ENCODE results near the gene CPNE7.
"Not testable (repeated sequence)": the region's sequence is repeated elsewhere in the genome, so short reads cannot be mapped to it uniquely, and the experiment has no call there.

CPNE7 gene

DNA sequence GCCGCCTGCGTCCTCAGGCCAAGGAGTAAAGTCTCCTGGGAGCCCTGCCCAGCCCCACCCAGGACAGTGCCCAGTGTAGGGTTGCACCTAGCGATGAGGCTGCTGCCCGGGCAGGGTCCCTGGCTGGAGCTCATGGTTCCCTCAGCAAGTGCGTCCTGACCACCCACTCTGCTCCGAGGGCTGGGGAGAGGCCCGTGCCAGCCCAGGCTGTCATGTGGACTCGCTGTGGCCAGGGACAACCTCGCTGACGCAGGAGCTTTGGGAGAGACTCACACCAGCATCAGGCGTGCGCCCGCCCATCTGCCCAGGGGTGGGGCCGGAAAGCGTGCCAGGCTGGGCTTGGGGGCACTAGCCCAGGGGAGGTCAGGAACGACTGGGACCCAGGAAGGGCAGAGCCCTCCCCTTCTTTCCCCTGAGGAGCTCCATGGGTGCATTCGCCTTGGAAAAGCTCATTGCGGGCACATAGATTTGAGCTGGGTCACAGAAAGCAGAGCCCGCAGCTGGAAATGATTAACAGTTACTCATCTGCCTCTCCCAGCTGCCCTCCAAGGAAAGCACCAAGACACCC is 57.6 kb downstream of the CPNE7 start:
- Mint-ChIP-seq H3K4me3 (no peak overlapping the region), H3K36me3 (ENCODE audit: low read depth) (no peaks in the 10 kb centered on the region), H3K9me3 (no peaks in the 10 kb centered on the region), H3K27me3 (ENCODE audit: low read depth) (peaks cover 32% of the 10 kb centered on the region), H3K4me1 (no peaks in the 10 kb centered on the region), H3K27ac (no peak overlapping the region)
- TF ChIP-seq, protein P1, sequence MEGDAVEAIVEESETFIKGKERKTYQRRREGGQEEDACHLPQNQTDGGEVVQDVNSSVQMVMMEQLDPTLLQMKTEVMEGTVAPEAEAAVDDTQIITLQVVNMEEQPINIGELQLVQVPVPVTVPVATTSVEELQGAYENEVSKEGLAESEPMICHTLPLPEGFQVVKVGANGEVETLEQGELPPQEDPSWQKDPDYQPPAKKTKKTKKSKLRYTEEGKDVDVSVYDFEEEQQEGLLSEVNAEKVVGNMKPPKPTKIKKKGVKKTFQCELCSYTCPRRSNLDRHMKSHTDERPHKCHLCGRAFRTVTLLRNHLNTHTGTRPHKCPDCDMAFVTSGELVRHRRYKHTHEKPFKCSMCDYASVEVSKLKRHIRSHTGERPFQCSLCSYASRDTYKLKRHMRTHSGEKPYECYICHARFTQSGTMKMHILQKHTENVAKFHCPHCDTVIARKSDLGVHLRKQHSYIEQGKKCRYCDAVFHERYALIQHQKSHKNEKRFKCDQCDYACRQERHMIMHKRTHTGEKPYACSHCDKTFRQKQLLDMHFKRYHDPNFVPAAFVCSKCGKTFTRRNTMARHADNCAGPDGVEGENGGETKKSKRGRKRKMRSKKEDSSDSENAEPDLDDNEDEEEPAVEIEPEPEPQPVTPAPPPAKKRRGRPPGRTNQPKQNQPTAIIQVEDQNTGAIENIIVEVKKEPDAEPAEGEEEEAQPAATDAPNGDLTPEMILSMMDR (IDR thresholded peaks at IDR 0.05; ENCODE audit: unreplicated experiment in 3 of 3): no peak

DNA sequence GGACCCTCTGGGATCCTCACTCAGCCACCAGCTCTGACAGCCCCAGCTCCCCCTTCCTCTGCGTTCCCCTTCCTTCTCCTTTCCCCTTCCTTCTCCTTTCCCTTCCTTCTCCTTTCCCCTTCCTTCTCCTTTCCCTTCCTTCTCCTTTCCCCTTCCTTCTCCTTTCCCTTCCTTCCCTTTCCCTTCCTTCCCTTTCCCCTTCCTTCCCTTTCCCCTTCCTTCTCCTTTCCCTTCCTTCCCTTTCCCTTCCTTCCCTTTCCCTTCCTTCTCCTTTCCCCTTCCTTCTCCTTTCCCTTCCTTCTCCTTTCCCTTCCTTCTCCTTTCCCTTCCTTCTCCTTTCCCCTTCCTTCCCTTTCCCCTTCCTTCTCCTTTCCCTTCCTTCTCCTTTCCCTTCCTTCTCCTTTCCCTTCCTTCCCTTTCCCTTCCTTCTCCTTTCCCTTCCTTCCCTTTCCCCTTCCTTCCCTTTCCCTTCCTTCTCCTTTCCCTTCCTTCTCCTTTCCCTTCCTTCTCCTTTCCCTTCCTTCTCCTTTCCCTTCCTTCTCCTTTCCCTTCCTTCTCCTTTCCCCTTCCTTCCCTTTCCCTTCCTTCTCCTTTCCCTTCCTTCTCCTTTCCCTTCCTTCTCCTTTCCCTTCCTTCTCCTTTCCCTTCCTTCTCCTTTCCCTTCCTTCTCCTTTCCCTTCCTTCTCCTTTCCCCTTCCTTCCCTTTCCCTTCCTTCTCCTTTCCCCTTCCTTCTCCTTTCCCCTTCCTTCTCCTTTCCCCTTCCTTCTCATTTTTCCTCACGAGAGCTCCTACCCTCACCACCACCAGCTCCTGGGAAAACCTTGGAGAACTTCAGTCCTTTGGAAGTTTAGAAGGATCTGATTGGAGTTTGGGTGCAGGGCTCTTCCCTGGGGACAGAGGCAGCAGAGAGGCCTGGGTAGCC is 59.2 kb downstream of the CPNE7 start:
- H3K36me3 Mint-ChIP-seq (ENCODE audit: low read depth); H3K27ac Mint-ChIP-seq; H3K4me3 Mint-ChIP-seq; H3K9me3 Mint-ChIP-seq; H3K4me1 Mint-ChIP-seq: not testable (repeated sequence)
- H3K27me3 Mint-ChIP-seq (ENCODE audit: low read depth): peaks cover 27% of the 10 kb centered on the region

DNA sequence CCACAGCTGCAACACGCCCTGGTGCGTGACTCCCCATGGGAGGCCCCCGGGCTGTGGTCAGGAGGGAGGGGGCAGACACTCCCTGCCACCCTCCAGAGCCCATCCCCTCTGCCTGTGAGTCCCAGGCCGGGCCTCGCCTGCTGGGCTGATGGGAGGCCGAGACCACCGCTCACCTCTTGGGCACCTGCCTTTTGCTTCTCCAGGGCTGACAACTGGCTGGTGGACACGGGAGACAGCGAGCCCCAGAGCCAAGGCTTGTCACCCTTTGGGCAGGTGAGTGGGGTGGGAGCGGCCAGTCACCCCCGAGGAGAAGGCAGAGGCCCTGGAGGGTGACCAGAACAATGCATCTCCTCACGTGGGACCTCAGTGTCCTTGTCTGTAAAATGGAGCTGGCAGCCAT is 61.1 kb downstream of the CPNE7 start:
- H3K4me3 Mint-ChIP-seq: no peak overlapping the region
- H3K27me3 Mint-ChIP-seq (ENCODE audit: low read depth): peaks cover 22% of the 10 kb centered on the region
- H3K36me3 Mint-ChIP-seq (ENCODE audit: low read depth): no peaks in the 10 kb centered on the region
- no peak overlapping the region for H3K27ac Mint-ChIP-seq
- H3K9me3 Mint-ChIP-seq: no peaks in the 10 kb centered on the region
- H3K4me1 Mint-ChIP-seq: peaks cover 5% of the 10 kb centered on the region
- TF ChIP-seq, protein P1 (IDR thresholded peaks at IDR 0.05; ENCODE audit: unreplicated experiment in 3 of 3): no peak

DNA sequence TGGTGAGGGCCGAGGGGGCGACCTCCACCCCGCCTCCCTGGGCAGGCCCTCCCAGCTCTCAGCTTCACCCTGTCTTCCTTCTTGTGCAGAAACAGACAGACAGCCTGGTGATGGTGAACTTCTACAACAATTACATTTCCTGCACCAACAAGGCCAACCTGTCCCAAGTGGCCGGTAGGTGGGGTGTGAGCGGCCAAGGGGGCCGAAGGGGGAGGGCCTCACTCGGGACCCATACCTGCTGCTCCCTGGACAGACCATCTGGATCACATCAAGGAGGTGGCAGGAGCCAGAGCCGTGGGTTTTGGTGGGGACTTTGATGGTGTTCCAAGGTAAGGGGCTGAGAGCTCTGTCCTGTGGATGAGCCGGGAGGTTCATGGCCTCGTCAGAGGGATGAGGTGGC is 61.8 kb downstream of the CPNE7 start:
- peaks cover 21% of the 10 kb centered on the region for H3K27me3 Mint-ChIP-seq (ENCODE audit: low read depth)
- H3K27ac Mint-ChIP-seq: no peak overlapping the region
- TF ChIP-seq, protein P1 (IDR thresholded peaks at IDR 0.05; ENCODE audit: unreplicated experiment in 3 of 3): no peak
- H3K36me3 Mint-ChIP-seq (ENCODE audit: low read depth): no peaks in the 10 kb centered on the region
- H3K4me3 Mint-ChIP-seq: no peak overlapping the region
- peaks cover 5% of the 10 kb centered on the region for H3K4me1 Mint-ChIP-seq
- no peaks in the 10 kb centered on the region for H3K9me3 Mint-ChIP-seq

DNA sequence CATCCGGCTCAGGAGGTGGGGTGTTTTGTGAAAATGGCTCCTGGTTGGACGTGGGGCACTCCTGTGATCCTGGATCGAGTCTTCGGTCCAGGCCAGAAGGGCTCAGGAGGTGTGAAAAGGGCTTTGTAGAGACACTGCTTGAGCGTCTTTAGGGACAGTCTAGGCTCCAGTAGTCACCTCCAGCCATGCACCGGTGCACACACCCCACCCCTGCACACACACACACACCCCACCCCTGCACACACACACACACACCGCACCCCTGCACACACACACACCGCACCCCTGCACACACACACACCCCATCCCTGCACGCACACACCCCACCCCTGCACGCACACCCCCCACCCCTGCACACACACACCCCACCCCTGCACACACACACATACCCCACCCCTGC is 62.9 kb downstream of the CPNE7 start:
- Mint-ChIP-seq H3K27me3 (ENCODE audit: low read depth) (peaks cover 20% of the 10 kb centered on the region), H3K36me3 (ENCODE audit: low read depth) (no peaks in the 10 kb centered on the region), H3K4me3 (no peak overlapping the region), H3K27ac (no peak overlapping the region), H3K4me1 (peaks cover 5% of the 10 kb centered on the region), H3K9me3 (no peaks in the 10 kb centered on the region)
- TF ChIP-seq, protein P1 (IDR thresholded peaks at IDR 0.05; ENCODE audit: unreplicated experiment in 3 of 3): no peak

DNA sequence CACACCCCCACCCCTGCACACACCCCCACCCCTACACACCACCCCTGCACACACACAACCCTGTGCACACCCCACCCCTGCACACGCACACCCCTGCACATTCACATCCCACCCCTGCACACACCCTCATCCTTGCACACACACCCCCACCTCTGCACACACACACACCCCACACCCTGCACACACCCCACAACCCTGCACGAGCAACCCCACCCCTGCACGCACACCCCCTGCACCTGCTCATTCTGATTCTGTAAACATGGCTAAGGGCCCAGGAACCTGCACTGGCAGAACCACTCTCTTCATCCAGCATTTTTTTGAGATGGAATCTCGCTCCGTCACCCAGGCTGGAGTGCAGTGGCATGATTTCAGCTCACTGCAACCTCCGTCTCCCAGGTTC is 63.8 kb downstream of the CPNE7 start:
- peaks cover 10% of the 10 kb centered on the region for H3K27me3 Mint-ChIP-seq (ENCODE audit: low read depth)
- peaks cover 5% of the 10 kb centered on the region for H3K4me1 Mint-ChIP-seq
- H3K36me3 Mint-ChIP-seq (ENCODE audit: low read depth): peaks cover 3% of the 10 kb centered on the region
- TF ChIP-seq, protein P1 (IDR thresholded peaks at IDR 0.05; ENCODE audit: unreplicated experiment in 3 of 3): no peak
- H3K4me3 Mint-ChIP-seq: no peak overlapping the region
- H3K9me3 Mint-ChIP-seq: no peaks in the 10 kb centered on the region
- no peak overlapping the region for H3K27ac Mint-ChIP-seq

Measured in nephron (organoid).